Karpas-422 (cell line): ENCODE data around the gene MEGF6. TPM values are rescaled to one million over a fixed set of nuclear protein-coding genes. Genes with fewer than 3 reads are reported as not detected.

ENCODE experiments used
- DNase-seq: peaks from one replicate; pipeline ENCODE4 v3.0.0-alpha.2; 2015
- H2AFZ ChIP-seq: fragments of 200-600 bp; sonication (generic); 2 replicates; pipeline ENCODE4 v1.6.1; 2014; ENCODE audit warnings: antibody characterized with exemption, low read length, mixed read lengths
- H3K27ac ChIP-seq: fragments of 200-600 bp; sonication (generic); 2 replicates; pipeline ENCODE4 v1.5.1; 2014; ENCODE audit warnings: mild to moderate bottlenecking, low read length, moderate library complexity
- H3K27me3 ChIP-seq: fragments of 200-600 bp; sonication (generic); 2 replicates; pipeline ENCODE4 v1.6.1; 2014; ENCODE audit warnings: low read length, mixed read lengths
- H3K36me3 ChIP-seq: fragments of 200-600 bp; sonication (generic); 2 replicates; pipeline ENCODE4 v1.6.1; 2014; ENCODE audit warnings: low read length, mixed read lengths; ENCODE audit not compliant: insufficient read depth
- H3K4me1 ChIP-seq: fragments of 200-600 bp; sonication (generic); 2 replicates; pipeline ENCODE4 v1.6.1; 2014; ENCODE audit warnings: mild to moderate bottlenecking, low read length, mixed read lengths
- H3K4me2 ChIP-seq: fragments of 200-600 bp; sonication (generic); 2 replicates; pipeline ENCODE4 v1.6.1; 2014; ENCODE audit warnings: low read length, low read depth, mild to moderate bottlenecking; ENCODE audit not compliant: poor library complexity, severe bottlenecking
- H3K4me3 ChIP-seq: fragments of 200-600 bp; sonication (generic); 2 replicates; pipeline ENCODE4 v1.5.1; 2014; ENCODE audit warnings: mild to moderate bottlenecking, antibody characterized with exemption, low read length, mixed read lengths
- H3K79me2 ChIP-seq: fragments of 200-600 bp; sonication (generic); 2 replicates; pipeline ENCODE4 v1.6.1; 2014; ENCODE audit warnings: mild to moderate bottlenecking, low read length, mixed read lengths
- H3K9ac ChIP-seq: fragments of 200-600 bp; sonication (generic); 2 replicates; pipeline ENCODE4 v1.6.0; 2014; ENCODE audit warnings: low read length
- H3K9me2 ChIP-seq: fragments of 200-600 bp; sonication (generic), shearing (Covaris generic); replicated peaks from 2 replicates; pipeline ENCODE4 v1.6.0; 2014; ENCODE audit warnings: mild to moderate bottlenecking, low read length, moderate library complexity; ENCODE audit not compliant: insufficient read depth
- H3K9me3 ChIP-seq: fragments of 300-700, 200-600 bp; sonication (generic); 2 replicates; pipeline ENCODE4 v1.6.1; 2014; ENCODE audit warnings: low read length, mixed read lengths
- H4K20me1 ChIP-seq: fragments of 200-600 bp; sonication (generic); 2 replicates; pipeline ENCODE4 v1.6.1; 2014; ENCODE audit warnings: mild to moderate bottlenecking, antibody characterized with exemption, low read length, low read depth; ENCODE audit not compliant: insufficient read depth
- total RNA-seq: library from RNA; depleted of rRNA; stranded (reverse); fragments of >200 nt; shearing (Covaris generic); gene quantifications from 2 replicates; pipeline ENCODE4 v1.2.3, GENCODE V29; 2014; ENCODE audit warnings: low replicate concordance

Gene MEGF6
- total RNA-seq, 1 experiment from 2014 or later: not detected

- no peak overlapping the region for H3K4me2 ChIP-seq
These were observed 815 bp upstream of the MEGF6 start for GRCh38 chr1:3612123-3612522.

GRCh38 chr1:3610527-3611169 is 660 bp downstream of the MEGF6 start:
- no peak overlapping the region for H3K27ac ChIP-seq
- H4K20me1 ChIP-seq: no peaks in the 10 kb centered on the region
- no peaks in the 10 kb centered on the region for H3K36me3 ChIP-seq
- no peak overlapping the region for H2AFZ ChIP-seq
- no peak overlapping the region for H3K4me2 ChIP-seq
- DNase-seq: no peak
- no peaks in the 10 kb centered on the region for H3K27me3 ChIP-seq
- H3K79me2 ChIP-seq: no peaks in the 10 kb centered on the region
- H3K9me3 ChIP-seq: no peaks in the 10 kb centered on the region
- H3K4me3 ChIP-seq: no peak overlapping the region
- H3K9ac ChIP-seq: no peak overlapping the region
- H3K4me1 ChIP-seq: no peaks in the 10 kb centered on the region
- H3K9me2 ChIP-seq: no peaks in the 10 kb centered on the region

More at GRCh38 chr1:3612123-3612522, 815 bp upstream of the MEGF6 start:
- Histone ChIP-seq H3K9me3 (no peaks in the 10 kb centered on the region), H3K27me3 (no peaks in the 10 kb centered on the region), H3K4me1 (no peaks in the 10 kb centered on the region), H4K20me1 (no peaks in the 10 kb centered on the region), H2AFZ (no peak overlapping the region), H3K4me3 (no peak overlapping the region), H3K9me2 (no peaks in the 10 kb centered on the region), H3K9ac (no peak overlapping the region), H3K27ac (no peak overlapping the region), H3K36me3 (no peaks in the 10 kb centered on the region), H3K79me2 (no peaks in the 10 kb centered on the region)
- DNase-seq: no peak

- Histone ChIP-seq H3K4me3 (no peak overlapping the region), H3K4me1 (no peaks in the 10 kb centered on the region), H4K20me1 (no peaks in the 10 kb centered on the region), H3K9me2 (no peaks in the 10 kb centered on the region), H2AFZ (no peak overlapping the region), H3K79me2 (no peaks in the 10 kb centered on the region), H3K4me2 (no peak overlapping the region), H3K27ac (no peak overlapping the region), H3K9me3 (no peaks in the 10 kb centered on the region), H3K27me3 (no peaks in the 10 kb centered on the region), H3K36me3 (no peaks in the 10 kb centered on the region), H3K9ac (no peak overlapping the region)
- no peak for DNase-seq
These were observed 1.4 kb downstream of the MEGF6 start for GRCh38 chr1:3609769-3610526.

GRCh38 chr1:3609016-3609768 is 2.1 kb downstream of the MEGF6 start:
- Histone ChIP-seq H3K27me3 (no peaks in the 10 kb centered on the region), H3K4me2 (no peak overlapping the region), H3K9me2 (no peaks in the 10 kb centered on the region), H3K4me3 (no peak overlapping the region), H4K20me1 (no peaks in the 10 kb centered on the region), H3K9me3 (peaks cover 2% of the 10 kb centered on the region; the same call in 1 of the 2 replicates), H3K4me1 (no peaks in the 10 kb centered on the region), H3K9ac (no peak overlapping the region), H3K27ac (no peak overlapping the region), H2AFZ (no peak overlapping the region), H3K36me3 (no peaks in the 10 kb centered on the region), H3K79me2 (no peaks in the 10 kb centered on the region)
- DNase-seq: no peak

- Histone ChIP-seq H3K27ac (no peak overlapping the region), H3K4me3 (no peak overlapping the region), H3K9me3 (peaks cover 2% of the 10 kb centered on the region; the same call in 1 of the 2 replicates), H3K79me2 (no peaks in the 10 kb centered on the region), H2AFZ (no peak overlapping the region), H3K4me1 (no peaks in the 10 kb centered on the region), H3K9ac (no peak overlapping the region), H3K27me3 (no peaks in the 10 kb centered on the region), H3K4me2 (no peak overlapping the region), H3K9me2 (no peaks in the 10 kb centered on the region), H4K20me1 (no peaks in the 10 kb centered on the region), H3K36me3 (no peaks in the 10 kb centered on the region)
- DNase-seq: no peak
These were observed 3.2 kb downstream of the MEGF6 start for GRCh38 chr1:3608154-3608553.

- Histone ChIP-seq H3K9me3 (peaks cover 2% of the 10 kb centered on the region; the same call in 1 of the 2 replicates), H3K79me2 (no peaks in the 10 kb centered on the region), H3K4me2 (no peak overlapping the region), H3K27ac (no peak overlapping the region), H2AFZ (no peak overlapping the region), H4K20me1 (no peaks in the 10 kb centered on the region), H3K9ac (no peak overlapping the region), H3K4me3 (no peak overlapping the region), H3K27me3 (no peaks in the 10 kb centered on the region), H3K4me1 (no peaks in the 10 kb centered on the region), H3K9me2 (no peaks in the 10 kb centered on the region), H3K36me3 (no peaks in the 10 kb centered on the region)
- DNase-seq: no peak
These were observed 3.6 kb downstream of the MEGF6 start for GRCh38 chr1:3607703-3608065.

- Histone ChIP-seq H3K79me2 (no peaks in the 10 kb centered on the region), H3K27ac (no peak overlapping the region), H4K20me1 (no peaks in the 10 kb centered on the region), H3K4me1 (no peaks in the 10 kb centered on the region), H3K4me2 (no peak overlapping the region), H3K27me3 (no peaks in the 10 kb centered on the region), H3K4me3 (no peak overlapping the region), H3K36me3 (no peaks in the 10 kb centered on the region), H3K9me3 (peaks cover 2% of the 10 kb centered on the region; the same call in 1 of the 2 replicates), H3K9ac (no peak overlapping the region), H2AFZ (no peak overlapping the region), H3K9me2 (no peaks in the 10 kb centered on the region)
- DNase-seq: no peak
These were observed 4.3 kb downstream of the MEGF6 start for GRCh38 chr1:3606779-3607702.
